GM18870 (cell line): ENCODE data around the gene ITM2B.
"Not testable (repeated sequence)": the region's sequence is repeated elsewhere in the genome, so short reads cannot be mapped to it uniquely, and the experiment has no call there.

Source experiments
- ATAC-seq: cut with Tn5 transposase; IDR thresholded peaks from one replicate; pipeline ENCODE4 v1.9.1; 2021; ENCODE audit warnings: moderate library complexity; ENCODE audit not compliant: unreplicated experiment

Gene ITM2B

DNA sequence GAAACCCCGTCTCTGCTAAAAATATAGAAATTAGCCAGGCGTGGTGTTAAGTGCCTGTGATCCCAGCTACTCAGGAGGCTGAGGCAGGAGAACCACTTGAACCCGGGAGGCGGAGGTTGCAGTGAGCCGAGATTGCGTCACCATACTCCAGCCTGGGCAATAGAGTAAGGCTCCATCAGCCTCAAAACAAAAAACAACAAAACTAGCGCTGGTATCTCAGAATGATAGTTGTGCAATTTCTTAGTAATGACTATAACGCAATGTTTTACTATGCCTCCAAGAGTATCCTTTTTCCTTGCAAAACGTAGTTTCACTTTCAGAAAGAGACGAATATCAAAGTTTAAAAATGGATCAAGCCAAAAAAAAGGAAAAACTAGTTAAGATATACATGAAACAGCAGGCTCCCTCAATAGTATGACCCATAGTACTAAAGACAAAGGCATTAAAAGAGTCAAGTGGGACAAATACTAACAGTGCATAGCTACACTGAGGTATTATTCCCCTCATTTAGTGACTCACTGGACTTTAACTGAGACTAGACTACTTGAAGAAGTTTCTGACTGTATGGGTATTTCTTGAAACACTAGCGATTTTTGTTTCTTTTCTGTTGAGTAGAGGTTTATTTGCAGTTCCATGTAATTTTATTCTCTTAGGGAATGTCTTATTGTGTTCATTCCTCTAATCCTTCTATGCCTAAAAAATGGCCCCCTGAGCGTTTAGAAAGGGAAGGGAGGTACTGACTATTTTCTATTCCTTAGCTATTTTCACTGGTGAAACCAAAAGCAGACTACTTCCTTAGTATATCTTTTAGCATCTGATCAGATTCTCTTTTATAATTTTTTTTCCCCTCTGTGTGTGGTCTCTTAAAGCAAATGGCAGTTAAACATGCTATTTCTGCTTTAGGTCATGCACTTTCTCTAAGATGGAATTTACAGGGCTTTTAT, 10.4 kb upstream of the ITM2B start:
- no peak for ATAC-seq

DNA sequence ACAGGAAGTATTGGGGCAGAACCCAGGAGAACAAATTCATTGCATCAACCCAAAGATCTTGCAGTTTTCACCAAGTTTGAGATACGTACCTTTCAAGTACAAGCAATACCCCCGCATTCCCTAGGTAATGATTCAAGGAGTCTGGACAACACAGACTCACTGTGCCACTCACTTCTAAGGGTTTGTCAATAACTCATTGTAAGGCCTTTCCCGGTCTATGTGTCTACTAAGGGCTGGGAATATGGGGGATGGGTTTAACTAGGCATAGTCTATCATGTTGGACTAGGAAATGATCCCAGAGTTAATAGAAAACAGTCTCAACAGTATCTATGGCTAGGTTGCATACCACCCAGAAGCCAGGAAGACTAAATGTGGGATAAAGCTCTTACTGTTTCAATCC, 8.3 kb upstream of the ITM2B start:
- ATAC-seq, result no peak

DNA sequence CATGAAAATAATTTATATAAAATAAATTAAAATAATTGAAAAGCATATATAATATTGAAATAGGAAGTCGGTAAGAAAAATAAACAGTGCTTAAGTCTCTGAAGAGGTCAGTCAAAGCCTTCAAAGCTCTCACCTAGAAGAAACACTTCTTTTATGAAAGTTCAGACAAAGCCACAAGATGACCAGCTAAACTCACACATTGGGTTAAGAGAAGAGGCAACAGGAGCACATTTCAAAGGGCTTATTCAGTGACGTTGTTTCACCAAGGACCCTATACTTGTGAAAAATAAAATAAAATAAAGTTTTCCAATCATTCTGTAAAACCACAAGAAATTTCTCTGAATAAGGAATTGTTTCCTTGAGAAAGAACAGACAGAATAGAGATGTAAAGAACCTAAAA, 2.5 kb upstream of the ITM2B start:
- ATAC-seq, result no peak

DNA sequence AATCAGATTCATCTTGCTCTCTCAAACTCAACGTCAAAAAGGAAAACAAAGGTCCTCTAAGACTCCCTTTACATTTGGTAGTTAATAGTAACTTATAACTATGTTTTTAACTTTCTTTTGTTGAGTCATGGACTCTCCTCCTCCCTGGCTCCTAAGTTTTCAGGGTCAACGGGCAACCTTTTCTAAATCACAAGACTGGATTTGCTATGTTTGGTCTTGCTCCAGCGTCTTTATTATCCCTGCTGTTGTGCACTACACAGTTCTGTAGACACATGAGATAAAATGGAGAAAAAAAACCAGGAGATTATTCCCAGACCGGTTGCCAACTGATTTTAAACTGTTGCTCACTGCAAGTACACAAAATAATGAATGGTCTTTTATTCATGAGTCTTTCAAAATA, 1.9 kb upstream of the ITM2B start:
- no peak for ATAC-seq

DNA sequence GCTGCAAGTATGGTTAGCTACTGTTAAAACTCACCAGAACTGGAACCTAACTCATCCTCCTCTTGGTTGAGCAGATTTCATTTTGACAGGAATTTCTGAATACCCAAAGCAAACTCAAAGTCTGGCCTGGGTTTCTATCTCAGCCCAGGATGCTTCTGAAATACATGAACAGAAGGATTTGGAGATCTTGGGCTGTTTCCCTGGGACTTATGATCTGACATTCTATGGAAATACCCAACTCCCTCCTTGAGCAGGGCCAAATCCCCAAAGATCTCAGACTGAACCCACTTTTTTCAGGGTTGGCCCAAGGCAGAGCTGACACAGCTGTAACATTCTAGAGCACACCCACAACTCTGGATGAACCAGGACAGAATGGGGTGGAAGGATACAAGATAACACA, 1.1 kb upstream of the ITM2B start:
- ATAC-seq, result no peak

DNA sequence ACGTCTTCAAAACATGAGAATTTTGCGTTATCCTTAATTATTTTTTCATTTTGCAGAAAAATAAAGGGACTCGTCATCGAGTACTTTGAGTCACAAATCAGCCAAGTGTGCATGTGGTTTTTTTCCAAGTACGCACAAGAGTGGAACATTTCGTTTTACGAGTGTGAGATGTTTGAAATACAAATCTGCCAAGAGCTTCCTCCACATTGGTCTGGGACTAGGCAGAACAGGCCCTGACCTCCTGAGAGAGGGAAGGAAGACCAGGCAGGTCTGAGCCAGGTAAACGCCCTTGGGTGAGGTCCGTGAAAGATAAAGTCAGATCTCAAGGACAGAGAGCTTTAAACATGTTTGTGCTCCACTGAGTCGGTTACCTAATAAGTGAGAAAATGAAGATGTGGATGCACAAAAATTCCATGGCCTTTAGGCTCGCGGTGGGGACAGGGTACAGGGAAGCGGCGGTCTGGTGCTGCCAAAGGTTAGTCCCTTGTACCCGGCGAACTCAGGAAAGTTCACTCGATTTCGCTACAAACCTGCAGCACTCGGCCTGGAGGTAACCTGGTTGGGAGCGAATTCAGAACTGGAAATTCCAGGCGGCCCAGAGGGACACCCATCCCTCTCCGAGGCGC, 473 bp upstream of the ITM2B start:
- ATAC-seq, result no peak

DNA sequence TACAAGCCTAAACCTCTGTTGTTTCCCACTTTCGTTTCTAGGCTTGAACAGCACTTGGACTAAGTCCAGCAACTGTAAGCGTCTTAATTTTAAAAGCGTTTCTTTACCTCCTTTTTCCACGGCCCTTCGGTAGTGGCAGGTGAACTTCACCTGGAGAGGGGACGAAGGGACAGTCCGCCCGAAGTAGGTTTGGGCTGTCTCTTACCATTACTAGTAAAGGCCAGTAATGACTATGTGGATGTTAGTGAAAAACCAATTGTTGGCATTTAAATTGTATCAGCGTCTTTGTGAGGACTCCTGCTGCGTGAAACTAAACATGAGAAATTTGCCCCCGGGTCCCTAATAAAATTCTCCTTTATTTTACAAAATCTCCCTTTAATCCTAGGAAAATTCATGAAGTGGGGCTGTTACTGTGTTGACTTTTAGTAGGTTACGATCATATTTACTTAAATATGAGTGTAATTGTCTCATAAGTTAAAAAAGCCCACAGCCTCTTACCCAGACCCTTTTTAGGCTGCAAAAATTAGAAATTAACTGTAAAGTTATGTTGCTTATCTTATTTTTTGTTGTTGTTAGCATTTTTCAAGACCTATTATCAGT, 983 bp downstream of the ITM2B start:
- ATAC-seq, result no peak

DNA sequence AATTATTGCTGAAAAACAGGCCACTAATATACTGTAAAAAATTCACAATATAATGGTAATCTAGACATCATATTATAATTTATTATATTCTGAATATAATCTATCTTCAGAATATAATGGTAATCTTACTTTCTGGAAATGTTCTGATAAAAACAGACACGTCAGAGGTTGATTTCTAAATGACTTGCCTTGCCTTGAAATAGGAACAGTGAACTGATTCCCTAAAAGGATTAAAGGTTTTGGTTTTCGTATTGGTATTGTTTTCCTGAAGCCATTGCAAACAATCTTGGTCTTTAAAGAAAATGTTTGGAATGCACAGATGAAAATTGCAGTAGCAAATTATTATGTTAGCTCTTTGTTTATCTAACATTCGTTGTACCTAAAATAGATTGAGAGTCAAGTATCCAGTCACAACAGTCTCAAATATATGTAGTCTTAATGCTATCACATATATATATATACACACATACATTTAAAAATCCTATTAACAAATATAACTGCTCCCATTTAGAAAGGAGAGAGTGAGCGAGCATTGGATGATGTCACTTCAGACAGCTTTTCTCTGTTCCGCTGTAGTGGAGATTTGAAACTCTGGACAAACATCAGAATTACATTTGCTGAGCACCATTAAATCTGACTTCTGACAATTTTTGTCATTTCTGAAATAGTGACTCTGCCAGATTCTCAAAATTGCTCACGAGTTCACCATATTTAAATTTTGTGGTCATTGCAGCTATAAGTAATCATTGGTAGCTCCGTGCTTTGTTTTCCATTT, 1.7 kb downstream of the ITM2B start:
- ATAC-seq, result peak; percentile 68

DNA sequence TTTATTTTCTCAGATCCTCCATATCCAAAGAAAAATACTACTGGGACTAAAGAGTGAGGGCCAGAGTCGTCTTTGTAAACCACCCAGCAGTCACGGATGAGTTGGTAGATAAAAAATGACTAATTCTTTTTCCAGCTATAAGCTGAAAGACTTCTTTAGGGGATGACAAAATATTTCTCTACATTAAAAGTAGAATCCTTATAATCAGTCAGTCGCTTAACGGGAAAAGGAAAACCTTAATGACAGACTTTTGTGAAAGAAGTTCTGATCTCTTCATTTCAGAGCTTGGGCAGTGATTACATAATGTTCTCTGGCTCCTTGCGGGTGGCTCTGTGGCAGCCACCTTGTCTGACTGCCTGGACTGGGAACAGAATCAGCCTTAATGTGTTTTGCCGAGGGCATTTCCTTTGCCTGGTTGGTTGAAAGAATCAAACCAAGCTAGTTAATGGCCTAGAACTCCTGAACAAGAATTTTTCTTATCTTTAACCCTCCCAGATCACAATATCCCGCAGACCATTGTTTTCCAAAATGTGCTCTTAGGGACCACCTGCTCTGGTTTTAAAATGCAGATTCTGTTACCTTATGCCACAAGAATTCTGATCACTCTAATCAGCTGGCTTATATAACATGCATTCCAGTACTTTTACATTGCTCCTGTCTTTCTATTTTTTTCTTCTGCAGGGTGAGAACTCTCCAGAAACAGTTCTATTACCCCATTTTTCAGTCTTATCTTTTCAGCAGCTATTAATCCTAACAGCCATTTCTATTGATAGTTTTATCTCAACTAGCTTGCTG, 2.5 kb downstream of the ITM2B start:
- no peak for ATAC-seq

DNA sequence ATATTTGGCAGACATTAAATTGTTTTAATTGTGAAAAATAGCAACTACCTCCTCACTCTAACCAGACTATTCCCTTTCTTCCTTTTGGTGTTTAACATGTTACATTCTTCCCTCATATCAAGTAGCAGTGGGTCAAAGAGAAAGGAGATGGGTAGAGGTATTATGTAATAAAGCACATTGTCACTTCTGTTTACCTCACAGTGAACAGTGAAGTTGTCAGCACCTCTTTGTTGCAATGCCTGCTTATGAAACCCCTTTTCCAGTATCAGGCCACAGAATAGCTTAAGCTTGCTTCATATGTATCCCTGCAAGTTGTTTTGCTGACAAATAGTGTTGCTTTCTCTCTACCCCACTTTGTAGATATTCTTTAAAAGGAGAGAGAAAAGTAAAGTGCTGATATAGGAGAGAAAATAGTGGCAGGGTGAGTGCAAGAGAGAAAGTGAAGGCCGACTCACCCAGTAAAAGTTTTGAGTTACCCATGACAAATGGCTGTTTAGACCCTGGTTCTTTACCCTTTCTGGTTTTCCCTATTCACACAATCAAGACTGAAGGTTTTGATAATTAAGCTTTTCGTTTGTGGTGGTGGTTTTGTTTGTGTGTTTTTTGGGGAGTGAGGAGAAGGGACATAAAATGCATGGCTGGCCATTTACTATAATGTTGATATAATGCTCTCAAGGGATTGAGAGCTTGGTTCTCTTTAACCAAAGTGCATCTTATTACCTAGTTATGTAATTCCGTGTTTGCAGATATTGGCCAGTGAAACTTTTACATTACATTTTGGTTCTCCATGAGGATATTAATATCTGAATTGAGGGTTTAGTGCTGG, 3.7 kb downstream of the ITM2B start:
- no peak for ATAC-seq

DNA sequence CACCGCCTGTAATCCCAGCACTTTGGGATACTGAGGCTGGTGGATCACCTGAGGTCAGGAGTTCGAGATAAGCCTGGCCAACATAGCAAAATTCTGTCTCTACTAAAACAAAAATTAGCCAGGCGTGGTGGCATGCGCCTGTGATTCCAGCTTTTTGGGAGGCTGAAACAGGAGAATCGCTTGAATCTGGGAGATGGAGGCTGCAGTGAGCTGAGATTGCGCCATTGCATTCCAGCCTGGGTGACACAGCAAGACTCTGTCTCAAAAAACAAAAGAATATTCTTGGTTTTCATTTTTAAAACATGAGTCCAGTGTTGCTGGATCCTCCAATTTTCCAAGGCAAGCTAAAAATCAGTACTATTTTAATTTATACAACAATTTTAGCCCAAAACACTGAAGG, 6.4 kb downstream of the ITM2B start:
- ATAC-seq, result not testable (repeated sequence)

DNA sequence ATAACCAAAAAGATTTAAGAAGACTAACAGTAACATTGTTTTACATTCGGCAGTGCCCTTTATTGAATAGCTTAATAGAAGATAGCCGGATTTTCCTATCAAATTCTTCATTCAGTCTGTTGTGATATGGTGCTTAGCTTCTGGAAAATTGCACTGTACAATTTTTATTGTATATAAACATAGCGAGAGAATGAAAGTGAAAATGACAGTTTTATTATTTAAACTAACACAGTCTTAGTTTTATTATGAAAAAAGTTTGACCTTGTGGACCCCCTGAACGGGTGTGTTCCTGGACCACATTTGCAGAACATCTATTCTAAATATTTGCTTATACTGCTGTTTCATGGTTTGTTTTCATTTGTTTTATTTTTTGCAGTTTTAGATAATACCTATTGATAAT, 8.6 kb downstream of the ITM2B start:
- no peak for ATAC-seq

DNA sequence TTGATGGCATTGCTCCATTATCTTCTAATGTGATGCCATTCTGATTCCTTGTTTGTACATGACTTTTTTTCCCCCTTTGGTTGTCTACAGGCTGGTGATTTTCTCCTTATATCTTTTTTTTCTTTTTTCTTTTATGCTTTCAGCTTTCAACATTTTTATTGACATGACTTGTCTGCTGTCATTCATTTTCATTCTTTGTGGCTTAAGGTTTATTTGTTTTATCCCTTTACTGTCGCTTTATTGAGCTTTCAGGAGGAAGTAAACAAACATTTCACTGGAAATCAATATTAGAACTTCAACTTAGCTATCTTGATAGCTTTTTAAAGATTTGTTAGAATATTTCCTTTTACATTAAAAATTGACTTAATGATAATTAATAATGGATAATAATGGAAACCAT, 9.7 kb downstream of the ITM2B start:
- ATAC-seq, result no peak

DNA sequence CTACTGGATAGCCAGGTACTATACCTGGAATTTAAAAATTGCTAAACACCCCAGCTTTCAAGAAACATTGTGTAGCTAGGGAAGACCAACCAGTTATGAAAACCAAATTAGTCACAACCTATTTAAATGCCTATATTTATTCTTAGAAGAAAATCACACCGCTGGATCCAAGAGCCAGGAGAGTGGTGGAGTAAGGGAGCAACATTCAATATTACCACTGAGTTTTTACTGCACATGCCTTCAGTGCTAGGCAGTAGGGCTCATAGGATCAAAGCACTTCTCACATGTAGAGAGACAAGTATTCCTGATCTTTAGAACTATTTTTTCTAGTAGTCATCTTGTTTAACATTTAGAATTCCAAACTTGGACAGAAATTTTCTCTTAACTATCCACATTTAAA, 11.2 kb downstream of the ITM2B start:
- no peak for ATAC-seq

DNA sequence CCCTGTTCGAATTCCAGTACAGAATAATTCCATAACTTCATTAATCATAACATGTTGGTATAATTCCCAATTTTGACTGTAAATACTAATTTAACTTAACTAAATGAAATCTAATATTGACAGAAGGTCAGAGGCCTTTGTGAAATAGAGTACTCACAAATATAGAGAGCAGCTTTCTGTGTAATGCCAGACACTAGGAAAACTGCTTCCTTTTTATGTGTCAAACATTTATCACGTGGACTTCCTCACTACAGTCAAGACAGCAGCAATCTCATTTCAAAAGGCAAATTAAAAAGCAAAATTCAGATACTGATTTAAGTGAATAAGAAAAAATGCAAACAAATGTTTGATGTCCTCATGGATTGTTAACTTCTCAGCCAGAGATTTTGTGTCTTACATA, 13.1 kb downstream of the ITM2B start:
- ATAC-seq, result no peak

DNA sequence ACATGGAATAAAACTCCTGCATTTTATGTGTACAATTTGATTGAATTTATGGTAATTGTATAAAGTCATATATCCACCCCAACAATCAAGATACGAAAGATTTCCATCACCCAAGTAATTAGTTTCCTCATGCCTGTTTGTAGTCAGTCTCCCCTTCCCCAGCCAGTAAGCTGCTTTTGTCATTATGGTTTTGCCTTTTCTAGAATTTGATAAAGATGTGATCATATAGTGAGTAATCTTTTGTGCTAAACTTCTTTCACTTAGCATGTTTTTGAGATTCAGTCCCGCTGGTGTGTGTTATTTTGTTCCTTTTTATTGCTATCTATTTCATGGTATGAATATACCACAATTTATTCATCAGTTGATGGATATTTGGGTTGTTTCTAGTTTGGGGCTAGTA, 16.0 kb downstream of the ITM2B start:
- no peak for ATAC-seq

DNA sequence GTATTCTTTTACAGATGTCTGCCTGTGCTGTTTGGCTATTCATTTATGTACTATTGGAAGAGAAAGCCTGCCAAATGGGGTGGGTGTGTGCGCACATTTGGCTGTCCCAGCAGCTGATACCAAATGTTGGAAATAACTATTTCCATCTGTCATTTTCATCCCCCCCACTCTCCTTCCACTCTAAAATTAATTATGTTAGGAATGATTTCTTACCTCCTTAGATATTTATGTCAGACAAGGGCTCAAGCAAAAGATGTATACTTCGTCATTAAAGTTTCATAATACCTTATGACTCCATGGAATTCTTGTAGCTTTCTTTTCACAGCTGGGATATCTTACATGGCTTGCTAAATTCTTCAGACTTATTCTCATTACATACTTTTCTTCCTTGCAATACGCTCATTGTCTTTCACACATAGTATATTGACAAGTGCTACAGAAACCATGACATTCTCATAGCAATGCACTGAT, 18.6 kb downstream of the ITM2B start:
- no peak for ATAC-seq

DNA sequence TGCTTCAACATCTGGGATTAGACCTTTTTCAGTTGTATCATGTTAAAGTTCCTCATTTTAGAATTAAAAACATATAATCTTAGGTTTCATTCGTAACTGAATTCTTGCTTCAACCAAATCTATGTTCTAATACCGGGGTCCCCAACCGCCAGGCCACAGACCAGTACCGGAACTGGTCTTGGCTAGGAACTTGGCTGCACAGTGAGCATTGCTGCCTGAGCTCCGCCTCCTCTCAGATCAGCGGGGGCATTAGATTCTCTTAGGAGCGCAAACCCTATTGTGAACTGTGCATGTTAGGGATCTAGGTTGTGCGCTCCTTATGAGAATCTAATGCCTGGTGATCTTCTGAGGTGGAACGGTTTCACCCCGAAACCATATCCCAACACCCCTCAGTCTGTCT, 19.2 kb downstream of the ITM2B start:
- no peak for ATAC-seq

DNA sequence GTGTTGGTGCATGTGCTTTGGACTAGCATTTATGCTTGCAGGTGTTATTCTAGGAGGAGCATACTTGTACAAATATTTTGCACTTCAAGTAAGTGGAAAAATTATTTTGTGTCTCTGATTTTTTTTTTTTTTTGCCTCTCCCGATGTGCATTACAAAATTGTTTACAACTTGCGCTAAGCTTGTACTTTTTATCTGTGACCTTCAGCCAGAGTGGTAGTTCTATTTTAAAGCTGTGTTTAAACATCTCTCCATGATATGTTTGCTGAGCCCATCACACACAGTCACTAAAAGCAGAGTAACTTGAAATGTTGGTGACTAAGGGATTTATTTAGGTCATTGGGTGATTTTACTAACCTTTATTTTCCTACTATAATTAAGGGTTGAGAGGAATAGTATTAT, 20.8 kb downstream of the ITM2B start:
- ATAC-seq, result no peak

DNA sequence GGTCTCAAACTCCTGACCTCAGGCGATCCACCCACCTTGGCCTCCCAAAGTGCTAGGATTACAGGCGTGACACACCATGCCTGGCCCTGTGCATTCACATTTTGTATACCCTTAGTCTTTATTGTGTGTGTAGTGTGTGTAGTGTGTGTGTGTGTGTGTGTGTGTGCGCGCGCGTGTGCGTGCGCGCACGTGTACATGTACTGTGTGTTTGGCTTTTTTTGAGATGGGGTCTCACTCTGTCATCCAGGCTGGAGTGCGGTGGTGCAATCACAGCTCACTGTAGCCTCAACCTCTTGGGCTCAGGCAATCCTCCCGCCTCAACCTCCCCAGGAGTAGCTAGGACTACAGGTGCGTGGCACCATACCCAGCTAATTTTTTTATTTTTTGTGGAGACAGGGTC, 22.1 kb downstream of the ITM2B start:
- ATAC-seq, result no peak
